OCI-LY7 (cell line): ENCODE data around the gene VSIR. TPM values are rescaled to one million over a fixed set of nuclear protein-coding genes. Genes with fewer than 3 reads are reported as not detected.

Source experiments
- BruUV-seq: library from RNA; stranded (reverse); fragments of 400-500 nt; replicated peaks from 2 replicates; lab custom pipeline; 2021; lab: Mats Ljungman, UMichigan
- CTCF ChIA-PET: fragments of 300-600 bp; sonication (Branson Sonifier 250); formaldehyde crosslinking; loops from one replicate; lab custom pipeline; 2022; ENCODE audit warnings: antibody characterized with exemption; ENCODE audit not compliant: unreplicated experiment; lab: Charles Lee
- POLR2A ChIA-PET: fragments of 300-600 bp; sonication (Branson Sonifier 250); formaldehyde crosslinking; loops from one replicate; lab custom pipeline; 2022; ENCODE audit warnings: antibody characterized with exemption; lab: Charles Lee
- DNase-seq: peaks from one replicate; pipeline ENCODE4 v3.0.0-alpha.2; 2015; ENCODE audit warnings: low spot score
- H2AFZ ChIP-seq: fragments of 200-600 bp; sonication (generic), shearing (Covaris generic); 2 replicates; pipeline ENCODE4 v1.6.1; 2014; ENCODE audit warnings: mild to moderate bottlenecking, antibody characterized with exemption, low read length, moderate library complexity
- H3K27ac ChIP-seq: fragments of 200-600 bp; sonication (generic); 2 replicates; pipeline ENCODE4 v1.5.1; 2014; ENCODE audit warnings: mixed run types, low read depth, mild to moderate bottlenecking, moderate library complexity, low read length, inconsistent platforms; ENCODE audit not compliant: poor library complexity, severe bottlenecking
- H3K36me3 ChIP-seq: fragments of 200-600 bp; sonication (generic); 2 replicates; pipeline ENCODE4 v1.6.1; 2014; ENCODE audit warnings: mild to moderate bottlenecking, antibody characterized with exemption, low read length, moderate library complexity, mixed read lengths; ENCODE audit not compliant: insufficient read depth
- H3K4me1 ChIP-seq: fragments of 200-600 bp; sonication (generic); 2 replicates; pipeline ENCODE4 v1.5.1; 2014; ENCODE audit warnings: mild to moderate bottlenecking, low read length; ENCODE audit not compliant: insufficient read depth, poor library complexity, severe bottlenecking
- H3K4me2 ChIP-seq: fragments of 200-600 bp; sonication (generic); 2 replicates; pipeline ENCODE4 v1.6.1; 2014; ENCODE audit warnings: mild to moderate bottlenecking, low read length
- H3K4me3 ChIP-seq: fragments of 200-600 bp; sonication (generic); 2 replicates; pipeline ENCODE4 v1.5.1; 2014; ENCODE audit warnings: mild to moderate bottlenecking, low read depth, low read length; ENCODE audit not compliant: poor library complexity, severe bottlenecking
- H3K79me2 ChIP-seq: fragments of 200-600 bp; sonication (generic); 2 replicates; pipeline ENCODE4 v1.6.1; 2016; ENCODE audit warnings: low read depth, mild to moderate bottlenecking, low read length, moderate library complexity, mixed read lengths; ENCODE audit not compliant: insufficient read depth
- H3K9me2 ChIP-seq: fragments of 200-600 bp; sonication (generic); 2 replicates; pipeline ENCODE4 v1.6.1; 2016; ENCODE audit warnings: mild to moderate bottlenecking, low read length, mixed read lengths; ENCODE audit not compliant: insufficient read depth
- H3K9me3 ChIP-seq: fragments of 200-600 bp; sonication (generic); 2 replicates; pipeline ENCODE4 v1.6.1; 2014; ENCODE audit warnings: mild to moderate bottlenecking, mixed run types, low read length, mixed read lengths
- H4K20me1 ChIP-seq: fragments of 200-600 bp; sonication (generic); 2 replicates; pipeline ENCODE4 v1.6.1; 2014; ENCODE audit warnings: mild to moderate bottlenecking, antibody characterized with exemption, low read length, moderate library complexity, mixed read lengths; ENCODE audit not compliant: insufficient read depth
- EZH2phosphoT487 ChIP-seq: fragments of 200-600 bp; sonication (generic); IDR thresholded peaks from 2 replicates; pipeline ENCODE4 v1.6.1; 2018; ENCODE audit warnings: low read depth, borderline replicate concordance, mild to moderate bottlenecking, mixed run types, antibody characterized with exemption, low read length, moderate library complexity, mixed read lengths
- intact Hi-C: fragments of 100-400 bp; cut with micrococcal nuclease; formaldehyde crosslinking; loops from one replicate; pipeline ENCODE4 v1.10.0; 2022; ENCODE audit not compliant: unreplicated experiment
- total RNA-seq, 2 experiments: library from RNA; depleted of rRNA in 1 of 2; stranded (reverse); fragments of >200 nt in 1 of 2; shearing (Covaris generic) in 1 of 2; gene quantifications; 2 replicates each; pipeline ENCODE4 v1.2.3, GENCODE V29; 2014 to 2022
- TF ChIP-seq, protein P1 (sequence below): fragments of 200-600 bp; sonication (generic); conservative IDR thresholded peaks from 2 replicates; pipeline ENCODE4 v1.5.1; 2014; ENCODE audit warnings: mild to moderate bottlenecking, antibody characterized with exemption, low read length, moderate library complexity, mixed read lengths

VSIR gene
- total RNA-seq, 2 experiments from 2014 or later: 2.2 to 9.0 TPM

DNA sequence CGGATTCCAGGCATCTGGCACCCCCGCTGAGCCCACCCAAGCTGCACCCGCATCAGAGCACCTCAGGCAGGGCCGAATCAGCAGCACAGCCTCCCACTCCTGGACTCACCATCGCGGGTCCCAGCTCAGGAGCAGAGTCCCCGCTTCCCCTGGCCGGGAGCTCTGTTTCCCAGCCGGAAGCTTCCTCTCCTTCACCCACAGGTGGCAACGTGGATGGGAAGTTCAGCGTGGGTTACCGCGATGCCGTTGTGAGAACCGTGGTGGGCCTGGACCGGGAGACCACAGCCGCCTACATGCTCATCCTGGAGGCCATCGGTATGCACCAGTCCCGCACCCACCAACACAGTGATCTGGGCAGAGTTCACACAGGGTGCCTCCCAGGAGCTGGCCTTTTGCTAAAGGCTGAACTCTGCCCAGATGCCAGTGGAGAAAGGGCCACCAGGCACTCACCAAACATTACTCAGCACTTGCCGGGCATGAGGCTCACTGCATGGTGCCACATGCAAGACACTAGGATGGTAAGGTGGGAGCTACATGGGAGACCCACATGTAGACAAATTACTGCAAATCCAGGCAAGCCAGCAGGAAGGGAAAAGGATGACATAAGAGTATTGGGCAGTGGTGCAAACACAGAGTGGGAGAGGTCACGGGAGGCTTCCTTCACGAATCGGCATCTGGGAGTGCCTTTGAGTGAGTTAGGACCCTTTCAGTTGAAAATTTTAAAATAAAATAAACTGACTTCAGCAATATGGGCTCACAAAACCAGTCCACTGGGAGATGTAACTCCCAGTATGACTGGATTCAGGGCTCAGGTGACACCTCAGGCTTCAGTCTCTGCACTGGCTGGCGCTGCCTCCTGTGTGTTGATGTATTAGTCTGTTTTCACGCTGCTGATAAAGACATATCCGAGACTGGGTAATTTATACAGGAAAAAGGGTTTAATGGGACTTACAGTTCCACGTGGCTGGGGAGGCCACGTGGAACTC lies 64.1 kb downstream of the VSIR start:
- Histone ChIP-seq H4K20me1 (no peaks in the 10 kb centered on the region), H3K4me3 (no peak overlapping the region), H3K36me3 (no peaks in the 10 kb centered on the region), H3K9me3 (no peaks in the 10 kb centered on the region), H3K27ac (no peak overlapping the region), H3K79me2 (no peaks in the 10 kb centered on the region), H3K9me2 (no peaks in the 10 kb centered on the region), H3K4me1 (peaks cover 22% of the 10 kb centered on the region), H2AFZ (no peak overlapping the region), H3K4me2 (no peak overlapping the region)
- ChIA-PET POLR2A (no interaction called here), CTCF (interaction anchor here (0.9 to 1.9 kb wide), 4 partner anchors 11 to 386 kb away, joined by 3 to 6 read pairs (median 4); no protein-coding TSS in a partner anchor)
- no TSS peak for BruUV-seq
- intact Hi-C loops: loop anchor here (1.0 to 2.0 kb wide), 4 partner anchors 222 to 395 kb away; partner anchors contain the start of gene SLC29A3
- TF ChIP-seq EZH2phosphoT487: no peak
- TF ChIP-seq, protein P1, sequence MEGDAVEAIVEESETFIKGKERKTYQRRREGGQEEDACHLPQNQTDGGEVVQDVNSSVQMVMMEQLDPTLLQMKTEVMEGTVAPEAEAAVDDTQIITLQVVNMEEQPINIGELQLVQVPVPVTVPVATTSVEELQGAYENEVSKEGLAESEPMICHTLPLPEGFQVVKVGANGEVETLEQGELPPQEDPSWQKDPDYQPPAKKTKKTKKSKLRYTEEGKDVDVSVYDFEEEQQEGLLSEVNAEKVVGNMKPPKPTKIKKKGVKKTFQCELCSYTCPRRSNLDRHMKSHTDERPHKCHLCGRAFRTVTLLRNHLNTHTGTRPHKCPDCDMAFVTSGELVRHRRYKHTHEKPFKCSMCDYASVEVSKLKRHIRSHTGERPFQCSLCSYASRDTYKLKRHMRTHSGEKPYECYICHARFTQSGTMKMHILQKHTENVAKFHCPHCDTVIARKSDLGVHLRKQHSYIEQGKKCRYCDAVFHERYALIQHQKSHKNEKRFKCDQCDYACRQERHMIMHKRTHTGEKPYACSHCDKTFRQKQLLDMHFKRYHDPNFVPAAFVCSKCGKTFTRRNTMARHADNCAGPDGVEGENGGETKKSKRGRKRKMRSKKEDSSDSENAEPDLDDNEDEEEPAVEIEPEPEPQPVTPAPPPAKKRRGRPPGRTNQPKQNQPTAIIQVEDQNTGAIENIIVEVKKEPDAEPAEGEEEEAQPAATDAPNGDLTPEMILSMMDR: no peak
- DNase-seq: no peak

DNA sequence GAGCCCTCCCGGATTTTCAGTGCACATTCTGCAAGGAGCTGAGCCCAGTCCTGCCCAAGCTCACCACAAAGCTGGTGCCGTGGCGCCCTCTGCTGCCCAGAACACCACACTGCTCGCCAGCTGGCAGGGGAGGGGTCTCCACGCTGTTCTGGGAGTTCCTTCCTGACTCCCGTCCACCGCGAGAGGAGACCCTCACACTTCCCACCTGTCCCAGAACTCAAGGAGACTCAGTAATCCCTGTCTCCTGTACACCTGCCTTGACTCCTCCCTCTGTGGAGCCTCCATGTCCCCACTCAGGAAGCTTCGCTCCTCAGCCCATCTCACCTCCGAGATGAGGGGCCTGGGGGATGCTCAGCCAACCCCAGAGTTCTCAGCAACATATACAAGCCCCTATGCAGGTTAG lies 65.0 kb downstream of the VSIR start:
- H3K4me1 ChIP-seq: peaks cover 13% of the 10 kb centered on the region
- no peaks in the 10 kb centered on the region for H3K9me2 ChIP-seq
- POLR2A ChIA-PET: no interaction called here
- H3K79me2 ChIP-seq: no peaks in the 10 kb centered on the region
- H3K36me3 ChIP-seq: no peaks in the 10 kb centered on the region
- H4K20me1 ChIP-seq: no peaks in the 10 kb centered on the region
- H3K27ac ChIP-seq: no peak overlapping the region
- BruUV-seq: no TSS peak
- no peak for TF ChIP-seq EZH2phosphoT487
- TF ChIP-seq, protein P1: peak; percentile 98
- intact Hi-C loops: loop anchor here (1.0 to 2.0 kb wide), 4 partner anchors 222 to 394 kb away; partner anchors contain the start of gene SLC29A3
- CTCF ChIA-PET: interaction anchor here (0.7 to 1.9 kb wide), 6 partner anchors 10 to 385 kb away, joined by 3 to 6 read pairs (median 4); no protein-coding TSS in a partner anchor
- no peak overlapping the region for H3K4me3 ChIP-seq
- H2AFZ ChIP-seq: peak overlapping the region; percentile 36; the same call in 1 of the 2 replicates
- DNase-seq: peak; percentile 73
- H3K9me3 ChIP-seq: no peaks in the 10 kb centered on the region
- H3K4me2 ChIP-seq: 0 out of 2 replicates have a peak overlapping the region, but pooled peaks have one; percentile 10
